ENCODE measurements around the gene TMEM225B. TPM values are rescaled to one million over a fixed set of nuclear protein-coding genes. Genes with fewer than 3 reads are reported as not detected.
"Not testable (repeated sequence)": the region's sequence is repeated elsewhere in the genome, so short reads cannot be mapped to it uniquely, and the experiment has no call there.

The TMEM225B gene
- total and polyA plus RNA-seq, 2 experiments from 2014 or later: 0.24 TPM; not detected in 1

GRCh38 chr7:99653754-99654153, 55.7 kb downstream of the TMEM225B start:
- H3K27me3 ChIP-seq (replicated peaks; ENCODE audit: insufficient read depth): no peaks in the 10 kb centered on the region
- no peaks in the 10 kb centered on the region for H3K4me1 ChIP-seq (ENCODE audit: insufficient read depth)
- no peak overlapping the region for H3K4me2 ChIP-seq (ENCODE audit: unreplicated experiment)
- no peak overlapping the region for H3K4me3 ChIP-seq
- in situ Hi-C loops (cut with MboI): no loop called here
- no peaks in the 10 kb centered on the region for H3F3A ChIP-seq (ENCODE audit: insufficient read depth)
- TF ChIP-seq EZH2 (IDR thresholded peaks at IDR 0.05; ENCODE audit: insufficient read depth, poor library complexity, severe bottlenecking) (no peak), EZH2phosphoT487 (IDR thresholded peaks at IDR 0.05; ENCODE audit: insufficient read depth, low read depth) (no peak)
- H3K79me2 ChIP-seq (ENCODE audit: insufficient read depth): no peaks in the 10 kb centered on the region
- H3K36me3 ChIP-seq (ENCODE audit: low read depth): no peaks in the 10 kb centered on the region
- H4K20me1 ChIP-seq (ENCODE audit: insufficient read depth): no peaks in the 10 kb centered on the region
- H3K9me3 ChIP-seq (ENCODE audit: low read depth): no peaks in the 10 kb centered on the region
- 93 to 98% methylated on average over 3 of the region's 3 CpGs for WGBS, 2 experiments (ENCODE audit: low coverage in 1 of 2, low lambda C conversion rate in 2 of 2, missing lambda C conversion rate in 2 of 2)
- no peaks in the 10 kb centered on the region for H3K9me2 ChIP-seq (ENCODE audit: insufficient read depth)
- H3K9ac ChIP-seq: no peak overlapping the region
- H2AFZ ChIP-seq: no peak overlapping the region
- DNase-seq: no peak
- no peak overlapping the region for H3K27ac ChIP-seq

GRCh38 chr7:99654626-99655025, 56.6 kb downstream of the TMEM225B start:
- H3K4me2 ChIP-seq (ENCODE audit: unreplicated experiment); H3K4me1 ChIP-seq (ENCODE audit: insufficient read depth); H4K20me1 ChIP-seq (ENCODE audit: insufficient read depth); H3K9me2 ChIP-seq (ENCODE audit: insufficient read depth); H3K79me2 ChIP-seq (ENCODE audit: insufficient read depth); H3K4me3 ChIP-seq; H3K9ac ChIP-seq; H3K27me3 ChIP-seq (replicated peaks; ENCODE audit: insufficient read depth); H3K27ac ChIP-seq; H3K36me3 ChIP-seq (ENCODE audit: low read depth); H2AFZ ChIP-seq; H3F3A ChIP-seq (ENCODE audit: insufficient read depth); H3K9me3 ChIP-seq (ENCODE audit: low read depth); in situ Hi-C loops (cut with MboI); DNase-seq: not testable (repeated sequence)
- WGBS, 2 experiments (ENCODE audit: low coverage in 1 of 2, low lambda C conversion rate in 2 of 2, missing lambda C conversion rate in 2 of 2): 88 to 97% methylated on average over 3 of the region's 3 CpGs

- H3K9me2 ChIP-seq (ENCODE audit: insufficient read depth); H3K4me1 ChIP-seq (ENCODE audit: insufficient read depth); in situ Hi-C loops (cut with MboI); H3K36me3 ChIP-seq (ENCODE audit: low read depth); DNase-seq; H3K27ac ChIP-seq; H3K27me3 ChIP-seq (replicated peaks; ENCODE audit: insufficient read depth); H3K4me3 ChIP-seq; H3K4me2 ChIP-seq (ENCODE audit: unreplicated experiment); H3F3A ChIP-seq (ENCODE audit: insufficient read depth); H3K9me3 ChIP-seq (ENCODE audit: low read depth); H4K20me1 ChIP-seq (ENCODE audit: insufficient read depth); H2AFZ ChIP-seq; H3K9ac ChIP-seq; H3K79me2 ChIP-seq (ENCODE audit: insufficient read depth): not testable (repeated sequence)
- WGBS, 2 experiments (ENCODE audit: low coverage in 1 of 2, low lambda C conversion rate in 2 of 2, missing lambda C conversion rate in 2 of 2): 69 to 75% methylated on average over 5 of the region's 5 CpGs
These were observed 59.8 kb downstream of the TMEM225B start for GRCh38 chr7:99657879-99658278.

Other genes with a start within 250 kb of the TMEM225B start
- gene ARPC1B, start 223.5 kb upstream of the TMEM225B start, total RNA-seq (2014; rRNA removed; shearing (Covaris generic)): 485 and 630 TPM in 2 replicates
- gene ARPC1B, start 223.5 kb upstream of the TMEM225B start, polyA plus RNA-seq (2016; fragmentation: Nextera tagmentation; extraction: Ambion mirVana): 599 and 639 TPM in 2 replicates
- 91.3 and 141 TPM in 2 replicates for gene PDAP1, start 189.7 kb upstream of the TMEM225B start, total RNA-seq (2014; rRNA removed; shearing (Covaris generic))
- gene PDAP1, start 189.7 kb upstream of the TMEM225B start, polyA plus RNA-seq (2016; fragmentation: Nextera tagmentation; extraction: Ambion mirVana): 91.0 and 95.5 TPM in 2 replicates
- 71.8 and 79.4 TPM in 2 replicates for gene BUD31, start 189.3 kb upstream of the TMEM225B start, total RNA-seq (2014; rRNA removed; shearing (Covaris generic))
- gene BUD31, start 189.3 kb upstream of the TMEM225B start, polyA plus RNA-seq (2016; fragmentation: Nextera tagmentation; extraction: Ambion mirVana): 316 and 318 TPM in 2 replicates
- 5.2 and 13.7 TPM in 2 replicates for gene PTCD1, start 159.5 kb upstream of the TMEM225B start, total RNA-seq (2014; rRNA removed; shearing (Covaris generic))
- 2.6 and 2.8 TPM in 2 replicates for gene PTCD1, start 159.5 kb upstream of the TMEM225B start, polyA plus RNA-seq (2016; fragmentation: Nextera tagmentation; extraction: Ambion mirVana)
- gene CPSF4, start 159.3 kb upstream of the TMEM225B start, total RNA-seq (2014; rRNA removed; shearing (Covaris generic)): 21.2 and 44.9 TPM in 2 replicates
- 16.4 and 19.5 TPM in 2 replicates for gene CPSF4, start 159.3 kb upstream of the TMEM225B start, polyA plus RNA-seq (2016; fragmentation: Nextera tagmentation; extraction: Ambion mirVana)
- gene ATP5MF, start 132.1 kb upstream of the TMEM225B start, total RNA-seq (2014; rRNA removed; shearing (Covaris generic)): 1,746 and 2,237 TPM in 2 replicates
- gene ATP5MF, start 132.1 kb upstream of the TMEM225B start, polyA plus RNA-seq (2016; fragmentation: Nextera tagmentation; extraction: Ambion mirVana): 719 and 722 TPM in 2 replicates
- 2.8 and 8.5 TPM in 2 replicates for gene ZNF789, start 125.4 kb upstream of the TMEM225B start, total RNA-seq (2014; rRNA removed; shearing (Covaris generic))
- 4.5 and 5.3 TPM in 2 replicates for gene ZNF789, start 125.4 kb upstream of the TMEM225B start, polyA plus RNA-seq (2016; fragmentation: Nextera tagmentation; extraction: Ambion mirVana)
- 17.3 and 24.3 TPM in 2 replicates for gene ZNF394, start 98.0 kb upstream of the TMEM225B start, total RNA-seq (2014; rRNA removed; shearing (Covaris generic))
- 16.8 and 17.6 TPM in 2 replicates for gene ZNF394, start 98.0 kb upstream of the TMEM225B start, polyA plus RNA-seq (2016; fragmentation: Nextera tagmentation; extraction: Ambion mirVana)
- 10.7 and 12.0 TPM in 2 replicates for gene ZKSCAN5, start 93.6 kb upstream of the TMEM225B start, total RNA-seq (2014; rRNA removed; shearing (Covaris generic))
- gene ZKSCAN5, start 93.6 kb upstream of the TMEM225B start, polyA plus RNA-seq (2016; fragmentation: Nextera tagmentation; extraction: Ambion mirVana): 6.3 and 6.4 TPM in 2 replicates
- 6.2 and 9.2 TPM in 2 replicates for gene FAM200A, start 46.2 kb upstream of the TMEM225B start, total RNA-seq (2014; rRNA removed; shearing (Covaris generic))
- 6.2 and 8.2 TPM in 2 replicates for gene FAM200A, start 46.2 kb upstream of the TMEM225B start, polyA plus RNA-seq (2016; fragmentation: Nextera tagmentation; extraction: Ambion mirVana)
- 54.6 and 70.0 TPM in 2 replicates for gene ZNF655, start 39.6 kb upstream of the TMEM225B start, total RNA-seq (2014; rRNA removed; shearing (Covaris generic))
- gene ZNF655, start 39.6 kb upstream of the TMEM225B start, polyA plus RNA-seq (2016; fragmentation: Nextera tagmentation; extraction: Ambion mirVana): 36.5 and 37.2 TPM in 2 replicates
- 7.2 and 9.7 TPM in 2 replicates for gene ZSCAN25, start 18.7 kb downstream of the TMEM225B start, total RNA-seq (2014; rRNA removed; shearing (Covaris generic))
- gene ZSCAN25, start 18.7 kb downstream of the TMEM225B start, polyA plus RNA-seq (2016; fragmentation: Nextera tagmentation; extraction: Ambion mirVana): 6.4 and 6.5 TPM in 2 replicates
- not detected in 2 replicates for gene CYP3A5, start 81.7 kb downstream of the TMEM225B start, total RNA-seq (2014; rRNA removed; shearing (Covaris generic))
- gene CYP3A5, start 81.7 kb downstream of the TMEM225B start, polyA plus RNA-seq (2016; fragmentation: Nextera tagmentation; extraction: Ambion mirVana): 0.26 and 0.33 TPM in 2 replicates
- not detected in 2 replicates for gene CYP3A7, start 136.9 kb downstream of the TMEM225B start, total RNA-seq (2014; rRNA removed; shearing (Covaris generic))
- not detected in 2 replicates for gene CYP3A7, start 136.9 kb downstream of the TMEM225B start, polyA plus RNA-seq (2016; fragmentation: Nextera tagmentation; extraction: Ambion mirVana)
- gene CYP3A4, start 185.9 kb downstream of the TMEM225B start, total RNA-seq (2014; rRNA removed; shearing (Covaris generic)): not detected in 2 replicates
- gene CYP3A4, start 185.9 kb downstream of the TMEM225B start, polyA plus RNA-seq (2016; fragmentation: Nextera tagmentation; extraction: Ambion mirVana): not detected in 2 replicates
- gene CYP3A43, start 229.7 kb downstream of the TMEM225B start, total RNA-seq (2014; rRNA removed; shearing (Covaris generic)): not detected in 2 replicates
- gene CYP3A43, start 229.7 kb downstream of the TMEM225B start, polyA plus RNA-seq (2016; fragmentation: Nextera tagmentation; extraction: Ambion mirVana): not detected in 2 replicates